ENCODE results near the gene EML5. TPM values are rescaled to one million over a fixed set of nuclear protein-coding genes. Genes with fewer than 3 reads are reported as not detected.

The EML5 gene
- total and polyA plus RNA-seq, 2 of the 13 experiments (the other 11 are each of a cell fraction or from before 2014, with no cell fraction given): 0.11 TPM; not detected in 1

DNA sequence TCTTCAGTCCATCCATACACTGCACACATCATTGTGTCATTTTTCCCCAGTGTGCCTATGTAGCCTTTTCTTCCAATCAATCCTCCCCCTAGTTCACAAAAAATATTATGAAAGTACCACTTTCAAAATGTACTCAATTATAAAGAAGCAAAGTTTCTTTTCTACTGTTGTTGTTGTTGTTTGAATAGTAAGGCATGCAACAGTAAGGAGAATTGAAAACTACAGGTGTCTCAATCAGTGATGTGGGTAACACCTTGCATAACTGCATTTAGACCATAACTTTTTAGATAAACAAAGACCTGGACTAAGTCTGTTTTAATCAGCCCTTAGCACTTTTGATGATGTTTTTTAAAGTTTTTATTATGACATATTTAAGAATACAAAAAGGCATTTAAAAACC lies 104.4 kb downstream of the EML5 start:
- POLR2A ChIA-PET: no interaction called here
- Histone ChIP-seq H3K79me2 (ENCODE audit: insufficient read depth, low read length) (no peaks in the 10 kb centered on the region), H3K27me3 (ENCODE audit: control insufficient read depth in 1 of 2, insufficient read depth in 2 of 2, low read length in 2 of 2) (no peaks in the 10 kb centered on the region), H3K9me3 (ENCODE audit: low read length) (no peaks in the 10 kb centered on the region), H3K27ac (ENCODE audit: extremely low read length, insufficient read depth, low read length) (no peak overlapping the region), H3K36me3 (replicated peaks in 1 of 2; ENCODE audit: control insufficient read depth in 1 of 2, insufficient read depth in 2 of 2, low read length in 2 of 2) (no peaks in the 10 kb centered on the region), H2AFZ (ENCODE audit: low read length) (no peak overlapping the region), H3K4me2 (ENCODE audit: low read depth, low read length) (no peak overlapping the region), H3K9ac (ENCODE audit: insufficient read depth, low read depth, low read length) (no peak overlapping the region), H4K20me1 (ENCODE audit: insufficient read depth, low read length) (no peaks in the 10 kb centered on the region), H3K4me1 (ENCODE audit: insufficient read depth, low read length) (no peaks in the 10 kb centered on the region), H3K4me3 (replicated peaks in 1 of 3; ENCODE audit: insufficient read depth in 1 of 3, low read depth in 2 of 3, low read length in 3 of 3) (no peak overlapping the region)
- FAIRE-seq: no peak
- intact Hi-C loops (cut with micrococcal nuclease; ENCODE audit: unreplicated experiment): no loop called here
- CTCF ChIA-PET (ENCODE audit: low intra/inter-chr PET ratio, low total read pairs): no interaction called here
- in situ Hi-C loops (cut with HindIII; ENCODE audit: extremely low pct_ligation_motif_present, low pct_unique_long_range_greater_than_20kb): no loop called here
- BruUV-seq (replicated peaks): no TSS peak
- ATAC-seq: no peak
- TF ChIP-seq ETV6 (CRISPR knock-in tag; conservative IDR thresholded peaks at IDR 0.05) (no peak), ZNF766 (CRISPR knock-in tag; IDR thresholded peaks at IDR 0.05; ENCODE audit: borderline replicate concordance) (no peak), MIXL1 (CRISPR knock-in tag; IDR thresholded peaks at IDR 0.05) (no peak), ZNF121 (CRISPR knock-in tag; IDR thresholded peaks at IDR 0.05) (no peak), JUN (CRISPR knock-in tag; IDR thresholded peaks at IDR 0.05) (no peak), NR1H2 (CRISPR knock-in tag; IDR thresholded peaks at IDR 0.05; ENCODE audit: borderline replicate concordance, low read depth) (no peak), ZNF577 (CRISPR knock-in tag; IDR thresholded peaks at IDR 0.05; ENCODE audit: borderline replicate concordance, low read depth) (no peak), ZNF644 (CRISPR knock-in tag; IDR thresholded peaks at IDR 0.05; ENCODE audit: low read depth) (no peak), SMARCC2 (IDR thresholded peaks at IDR 0.05) (no peak), ZBTB10 (CRISPR knock-in tag; IDR thresholded peaks at IDR 0.05; ENCODE audit: borderline replicate concordance) (no peak), BHLHE40 (IDR thresholded peaks at IDR 0.05; ENCODE audit: low read length) (no peak), CENPX (CRISPR knock-in tag; IDR thresholded peaks at IDR 0.05) (no peak)
- TF ChIP-seq, protein P1, sequence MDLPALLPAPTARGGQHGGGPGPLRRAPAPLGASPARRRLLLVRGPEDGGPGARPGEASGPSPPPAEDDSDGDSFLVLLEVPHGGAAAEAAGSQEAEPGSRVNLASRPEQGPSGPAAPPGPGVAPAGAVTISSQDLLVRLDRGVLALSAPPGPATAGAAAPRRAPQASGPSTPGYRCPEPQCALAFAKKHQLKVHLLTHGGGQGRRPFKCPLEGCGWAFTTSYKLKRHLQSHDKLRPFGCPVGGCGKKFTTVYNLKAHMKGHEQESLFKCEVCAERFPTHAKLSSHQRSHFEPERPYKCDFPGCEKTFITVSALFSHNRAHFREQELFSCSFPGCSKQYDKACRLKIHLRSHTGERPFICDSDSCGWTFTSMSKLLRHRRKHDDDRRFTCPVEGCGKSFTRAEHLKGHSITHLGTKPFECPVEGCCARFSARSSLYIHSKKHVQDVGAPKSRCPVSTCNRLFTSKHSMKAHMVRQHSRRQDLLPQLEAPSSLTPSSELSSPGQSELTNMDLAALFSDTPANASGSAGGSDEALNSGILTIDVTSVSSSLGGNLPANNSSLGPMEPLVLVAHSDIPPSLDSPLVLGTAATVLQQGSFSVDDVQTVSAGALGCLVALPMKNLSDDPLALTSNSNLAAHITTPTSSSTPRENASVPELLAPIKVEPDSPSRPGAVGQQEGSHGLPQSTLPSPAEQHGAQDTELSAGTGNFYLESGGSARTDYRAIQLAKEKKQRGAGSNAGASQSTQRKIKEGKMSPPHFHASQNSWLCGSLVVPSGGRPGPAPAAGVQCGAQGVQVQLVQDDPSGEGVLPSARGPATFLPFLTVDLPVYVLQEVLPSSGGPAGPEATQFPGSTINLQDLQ (CRISPR knock-in tag; IDR thresholded peaks at IDR 0.05): no peak
- TF ChIP-seq, protein P2, sequence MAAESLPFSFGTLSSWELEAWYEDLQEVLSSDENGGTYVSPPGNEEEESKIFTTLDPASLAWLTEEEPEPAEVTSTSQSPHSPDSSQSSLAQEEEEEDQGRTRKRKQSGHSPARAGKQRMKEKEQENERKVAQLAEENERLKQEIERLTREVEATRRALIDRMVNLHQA (CRISPR knock-in tag; IDR thresholded peaks at IDR 0.05): no peak
- TF ChIP-seq, protein P3, sequence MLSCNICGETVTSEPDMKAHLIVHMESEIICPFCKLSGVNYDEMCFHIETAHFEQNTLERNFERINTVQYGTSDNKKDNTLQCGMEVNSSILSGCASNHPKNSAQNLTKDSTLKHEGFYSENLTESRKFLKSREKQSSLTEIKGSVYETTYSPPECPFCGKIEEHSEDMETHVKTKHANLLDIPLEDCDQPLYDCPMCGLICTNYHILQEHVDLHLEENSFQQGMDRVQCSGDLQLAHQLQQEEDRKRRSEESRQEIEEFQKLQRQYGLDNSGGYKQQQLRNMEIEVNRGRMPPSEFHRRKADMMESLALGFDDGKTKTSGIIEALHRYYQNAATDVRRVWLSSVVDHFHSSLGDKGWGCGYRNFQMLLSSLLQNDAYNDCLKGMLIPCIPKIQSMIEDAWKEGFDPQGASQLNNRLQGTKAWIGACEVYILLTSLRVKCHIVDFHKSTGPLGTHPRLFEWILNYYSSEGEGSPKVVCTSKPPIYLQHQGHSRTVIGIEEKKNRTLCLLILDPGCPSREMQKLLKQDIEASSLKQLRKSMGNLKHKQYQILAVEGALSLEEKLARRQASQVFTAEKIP (CRISPR knock-in tag; IDR thresholded peaks at IDR 0.05; ENCODE audit: borderline replicate concordance): no peak
- DNase-seq (ENCODE audit: low spot score): no peak
